ENCODE results near the gene DUS2. TPM values are rescaled to one million over a fixed set of nuclear protein-coding genes. Genes with fewer than 3 reads are reported as not detected.

DUS2 gene
- total and polyA plus RNA-seq, 9 of the 15 experiments (the other 6 are each of a cell fraction or from before 2014, with no cell fraction given): 5.8 to 22.5 (median 20.6) TPM

- TF ChIP-seq VEZF1 (CRISPR knock-in tag; IDR thresholded peaks at IDR 0.05) (peak; percentile 70), RFX7 (CRISPR knock-in tag; IDR thresholded peaks at IDR 0.05) (no peak), SAFB2 (IDR thresholded peaks at IDR 0.05; ENCODE audit: borderline replicate concordance, low read depth, low read length, severe bottlenecking) (no peak), SOX6 (IDR thresholded peaks at IDR 0.05) (no peak), ZNF740 (CRISPR knock-in tag; IDR thresholded peaks at IDR 0.05) (peak; percentile 83), ZNF740 (tag; IDR thresholded peaks at IDR 0.05) (peak in 1 of 2 experiments; percentile 90; a peak in 2 of 4 replicates), ZBTB1 (CRISPR knock-in tag; IDR thresholded peaks at IDR 0.05; ENCODE audit: borderline replicate concordance, low read depth) (no peak), RNF2 (IDR thresholded peaks at IDR 0.05) (no peak), MCM7 (IDR thresholded peaks at IDR 0.05) (0 out of 4 replicates have a peak, but pooled peaks of 1 of the 2 experiments have one; percentile 52), FOXK1 (CRISPR knock-in tag; IDR thresholded peaks at IDR 0.05; ENCODE audit: borderline replicate concordance) (no peak), CTCF (IDR thresholded peaks at IDR 0.05 in 2 of 3, conservative IDR thresholded peaks at IDR 0.05 in 1 of 3; ENCODE audit: insufficient read depth in 2 of 3, low read depth in 1 of 3, low read length in 3 of 3) (no peak), MAFF (IDR thresholded peaks at IDR 0.05; ENCODE audit: low read length) (no peak), CBX3 (IDR thresholded peaks at IDR 0.05; ENCODE audit: borderline replicate concordance in 1 of 2, low read length in 2 of 2) (no peak), ZNF232 (CRISPR knock-in tag; IDR thresholded peaks at IDR 0.05) (no peak), FIP1L1 (IDR thresholded peaks at IDR 0.05; ENCODE audit: low read depth, low read length, poor library complexity, severe bottlenecking) (no peak), MNT (conservative IDR thresholded peaks at IDR 0.05) (peak in 1 of 2 experiments; percentile 32; a peak in 2 of 4 replicates), CHD4 (IDR thresholded peaks at IDR 0.05; ENCODE audit: insufficient read depth, insufficient replicate concordance, low read depth, low read length, poor library complexity, severe bottlenecking) (no peak), ZNF197 (CRISPR knock-in tag; IDR thresholded peaks at IDR 0.05; ENCODE audit: low read depth) (no peak), FOS (IDR thresholded peaks at IDR 0.05; ENCODE audit: extremely low read depth, insufficient read length) (no peak), BRCA1 (IDR thresholded peaks at IDR 0.05) (no peak), BRCA1 (CRISPR knock-in tag; IDR thresholded peaks at IDR 0.05) (no peak), ELF1 (tag; IDR thresholded peaks at IDR 0.05) (peak; percentile 45; the same call in 1 of the 2 replicates), ASH1L (IDR thresholded peaks at IDR 0.05; ENCODE audit: borderline replicate concordance, low read depth, partially characterized antibody) (peak; percentile 33), NCOA2 (IDR thresholded peaks at IDR 0.05; ENCODE audit: partially characterized antibody in 2 of 2) (no peak)
These were observed 67.0 kb downstream of the DUS2 start (continued) for GRCh38 chr16:68090130-68090529.
